Measurements from ENCODE around the gene APOBEC3A. TPM values are rescaled to one million over a fixed set of nuclear protein-coding genes. Genes with fewer than 3 reads are reported as not detected.

The APOBEC3A gene
- total RNA-seq, 1 donor from 2014 or later, result 0.12 TPM

GRCh38 chr22:38953091-38953490 is 4.3 kb upstream of the APOBEC3A start:
- H3K4me3 ChIP-seq (ENCODE audit: low read depth, low read length), result no peak overlapping the region
- TF ChIP-seq CTCF (conservative IDR thresholded peaks at IDR 0.05; ENCODE audit: low read depth, low read length), result no peak
- DNase-seq (ENCODE audit: low read depth), result no peak

GRCh38 chr22:38953577-38954413 is 3.6 kb upstream of the APOBEC3A start:
- no peak for DNase-seq (ENCODE audit: low read depth)
- no peak for TF ChIP-seq CTCF (conservative IDR thresholded peaks at IDR 0.05; ENCODE audit: low read depth, low read length)
- no peak overlapping the region for H3K4me3 ChIP-seq (ENCODE audit: low read depth, low read length)

DNA sequence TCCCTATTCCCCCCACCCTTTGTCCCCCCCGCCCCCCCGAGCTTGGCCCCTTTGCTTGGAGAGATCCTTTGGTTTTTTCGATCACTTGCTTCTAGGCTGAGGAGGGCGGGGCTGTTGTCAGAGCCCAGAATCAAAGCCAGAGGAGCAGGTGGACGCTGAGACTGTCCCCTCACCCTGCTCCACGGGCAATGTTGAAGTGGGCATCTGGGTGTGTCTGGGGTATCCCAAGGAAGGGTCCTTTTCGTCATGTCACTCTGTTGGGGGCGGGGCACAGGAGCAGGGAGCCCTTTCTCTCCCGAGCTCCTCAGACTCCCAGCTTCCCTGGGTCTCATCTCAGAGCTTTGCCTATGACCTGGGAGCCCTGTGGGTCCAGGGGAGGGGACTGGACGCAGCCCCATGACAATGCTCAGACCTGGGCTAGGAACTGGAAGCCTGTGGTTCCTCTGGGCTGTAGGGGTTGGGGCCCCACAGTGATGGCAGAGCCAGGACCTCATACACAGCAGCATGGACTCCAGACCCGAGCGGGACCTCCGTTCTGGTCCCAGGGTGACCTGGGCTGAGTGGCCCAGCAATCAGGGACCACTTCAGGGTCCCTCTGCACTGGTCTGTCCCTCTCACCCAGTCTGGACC is 2.9 kb upstream of the APOBEC3A start:
- no peak for TF ChIP-seq CTCF (conservative IDR thresholded peaks at IDR 0.05; ENCODE audit: low read depth, low read length)
- no peak for DNase-seq (ENCODE audit: low read depth)
- no peak overlapping the region for H3K4me3 ChIP-seq (ENCODE audit: low read depth, low read length)

GRCh38 chr22:38955250-38955905 is 2.0 kb upstream of the APOBEC3A start:
- H3K4me3 ChIP-seq (ENCODE audit: low read depth, low read length), result no peak overlapping the region
- no peak for TF ChIP-seq CTCF (conservative IDR thresholded peaks at IDR 0.05; ENCODE audit: low read depth, low read length)
- DNase-seq (ENCODE audit: low read depth), result no peak

- no peak for DNase-seq (ENCODE audit: low read depth)
- TF ChIP-seq CTCF (conservative IDR thresholded peaks at IDR 0.05; ENCODE audit: low read depth, low read length), result no peak
- no peak overlapping the region for H3K4me3 ChIP-seq (ENCODE audit: low read depth, low read length)
Measured at GRCh38 chr22:38955926-38956325, 1.5 kb upstream of the APOBEC3A start.

- TF ChIP-seq CTCF (conservative IDR thresholded peaks at IDR 0.05; ENCODE audit: low read depth, low read length), result no peak
- H3K4me3 ChIP-seq (ENCODE audit: low read depth, low read length), result no peak overlapping the region
- DNase-seq (ENCODE audit: low read depth), result no peak
Measured at GRCh38 chr22:38956551-38956950, 858 bp upstream of the APOBEC3A start.

Data from epithelial cell of proximal tubule (primary cell).